Stomach (tissue), 4 donors: ENCODE data around the gene SKA3.

Experiments
- EP300 ChIP-seq: sonication (generic); formaldehyde crosslinking; IDR thresholded peaks from one replicate; pipeline ENCODE4 v1.6.1; 2017; ENCODE audit warnings: antibody characterized with exemption
- TF ChIP-seq, protein P1 (sequence below), 7 experiments: fragments of 450-650 bp in 4 of 7; fragments of 200-600 bp in 3 of 7; sonication (generic) in 3 of 7; IDR thresholded peaks; one replicate each; pipeline ENCODE4 v1.5.1; 2016 to 2019; ENCODE audit warnings: antibody characterized with exemption in 7 of 7, control low read depth in 2 of 7, mild to moderate bottlenecking in 1 of 7

DNA sequence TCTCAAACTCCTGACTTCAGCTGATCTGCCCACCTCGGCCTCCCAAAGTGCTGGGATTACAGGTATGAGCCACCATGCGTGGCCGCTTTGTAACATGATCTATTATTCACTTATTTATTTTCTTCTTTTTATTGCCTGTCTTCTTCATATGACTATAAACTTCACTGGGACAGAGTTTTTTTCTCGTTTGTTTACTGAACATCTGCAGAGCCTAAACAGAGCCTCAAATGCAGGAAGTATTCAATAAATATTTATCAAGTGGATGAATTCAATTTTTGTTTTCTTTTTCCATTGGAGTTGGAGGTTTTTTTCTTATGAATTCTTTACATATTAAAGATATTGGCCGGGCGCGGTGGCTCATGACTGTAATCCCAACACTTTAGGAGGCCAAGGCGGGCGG is 54.7 kb downstream of the SKA3 start:
- TF ChIP-seq, protein P1, sequence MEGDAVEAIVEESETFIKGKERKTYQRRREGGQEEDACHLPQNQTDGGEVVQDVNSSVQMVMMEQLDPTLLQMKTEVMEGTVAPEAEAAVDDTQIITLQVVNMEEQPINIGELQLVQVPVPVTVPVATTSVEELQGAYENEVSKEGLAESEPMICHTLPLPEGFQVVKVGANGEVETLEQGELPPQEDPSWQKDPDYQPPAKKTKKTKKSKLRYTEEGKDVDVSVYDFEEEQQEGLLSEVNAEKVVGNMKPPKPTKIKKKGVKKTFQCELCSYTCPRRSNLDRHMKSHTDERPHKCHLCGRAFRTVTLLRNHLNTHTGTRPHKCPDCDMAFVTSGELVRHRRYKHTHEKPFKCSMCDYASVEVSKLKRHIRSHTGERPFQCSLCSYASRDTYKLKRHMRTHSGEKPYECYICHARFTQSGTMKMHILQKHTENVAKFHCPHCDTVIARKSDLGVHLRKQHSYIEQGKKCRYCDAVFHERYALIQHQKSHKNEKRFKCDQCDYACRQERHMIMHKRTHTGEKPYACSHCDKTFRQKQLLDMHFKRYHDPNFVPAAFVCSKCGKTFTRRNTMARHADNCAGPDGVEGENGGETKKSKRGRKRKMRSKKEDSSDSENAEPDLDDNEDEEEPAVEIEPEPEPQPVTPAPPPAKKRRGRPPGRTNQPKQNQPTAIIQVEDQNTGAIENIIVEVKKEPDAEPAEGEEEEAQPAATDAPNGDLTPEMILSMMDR (IDR thresholded peaks at IDR 0.05), result no peak
- no peak for TF ChIP-seq EP300
